GM12875 (cell line): Measurements from ENCODE around the gene CLK4.

Experiments
- H3K4me3 ChIP-seq: one replicate; pipeline ENCODE4 v1.5.1; 2011; ENCODE audit warnings: low read depth, low read length, control low read depth
- TF ChIP-seq, protein P1 (sequence below): IDR thresholded peaks from 2 replicates; pipeline ENCODE4 v1.5.1; 2011; ENCODE audit warnings: low read depth, mild to moderate bottlenecking, control low read depth, inconsistent platforms, low read length, moderate library complexity, borderline replicate concordance; ENCODE audit not compliant: insufficient read depth

CLK4 gene

DNA sequence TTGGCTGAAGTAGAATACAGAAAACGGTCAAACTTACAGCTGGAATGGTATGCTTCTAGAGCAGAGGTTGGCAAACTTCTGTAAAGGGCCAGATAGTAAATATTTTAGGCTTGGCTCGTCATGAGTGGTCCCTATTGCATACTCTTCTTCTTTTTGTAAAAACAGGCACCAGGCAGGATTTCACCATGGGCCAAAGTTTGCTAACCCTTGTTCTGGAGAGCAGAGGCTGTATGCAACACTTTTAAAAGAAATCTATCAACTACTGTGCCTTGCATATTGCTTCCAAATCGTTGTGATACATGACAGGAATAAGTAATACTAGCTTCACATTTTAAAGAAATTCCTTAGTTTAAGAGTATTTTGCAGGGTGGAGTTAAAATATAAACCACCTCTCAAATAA is 21.1 kb downstream of the CLK4 start:
- TF ChIP-seq, protein P1, sequence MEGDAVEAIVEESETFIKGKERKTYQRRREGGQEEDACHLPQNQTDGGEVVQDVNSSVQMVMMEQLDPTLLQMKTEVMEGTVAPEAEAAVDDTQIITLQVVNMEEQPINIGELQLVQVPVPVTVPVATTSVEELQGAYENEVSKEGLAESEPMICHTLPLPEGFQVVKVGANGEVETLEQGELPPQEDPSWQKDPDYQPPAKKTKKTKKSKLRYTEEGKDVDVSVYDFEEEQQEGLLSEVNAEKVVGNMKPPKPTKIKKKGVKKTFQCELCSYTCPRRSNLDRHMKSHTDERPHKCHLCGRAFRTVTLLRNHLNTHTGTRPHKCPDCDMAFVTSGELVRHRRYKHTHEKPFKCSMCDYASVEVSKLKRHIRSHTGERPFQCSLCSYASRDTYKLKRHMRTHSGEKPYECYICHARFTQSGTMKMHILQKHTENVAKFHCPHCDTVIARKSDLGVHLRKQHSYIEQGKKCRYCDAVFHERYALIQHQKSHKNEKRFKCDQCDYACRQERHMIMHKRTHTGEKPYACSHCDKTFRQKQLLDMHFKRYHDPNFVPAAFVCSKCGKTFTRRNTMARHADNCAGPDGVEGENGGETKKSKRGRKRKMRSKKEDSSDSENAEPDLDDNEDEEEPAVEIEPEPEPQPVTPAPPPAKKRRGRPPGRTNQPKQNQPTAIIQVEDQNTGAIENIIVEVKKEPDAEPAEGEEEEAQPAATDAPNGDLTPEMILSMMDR: no peak

DNA sequence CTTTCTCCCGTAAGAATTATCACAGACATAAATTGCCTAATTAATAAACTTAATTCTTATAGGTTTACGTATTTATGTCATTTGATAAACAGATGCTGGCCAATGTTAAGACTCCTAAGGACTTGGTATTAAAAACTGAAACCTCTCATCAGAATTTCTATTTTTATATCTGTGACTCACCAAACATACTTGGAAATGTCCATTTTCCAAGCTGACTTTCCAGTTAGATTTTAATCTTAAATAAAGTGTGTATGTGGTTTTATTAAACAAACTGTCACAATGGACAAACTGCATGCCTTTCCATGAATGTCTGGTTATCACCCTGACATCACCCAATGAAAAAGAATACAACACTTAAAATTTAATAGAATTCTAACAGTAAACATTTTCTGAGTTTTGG is 24.1 kb downstream of the CLK4 start:
- H3K4me3 ChIP-seq: no peak overlapping the region
- TF ChIP-seq, protein P1: no peak

More for the DNA sequence above, 21.1 kb downstream of the CLK4 start:
- no peak overlapping the region for H3K4me3 ChIP-seq

DNA sequence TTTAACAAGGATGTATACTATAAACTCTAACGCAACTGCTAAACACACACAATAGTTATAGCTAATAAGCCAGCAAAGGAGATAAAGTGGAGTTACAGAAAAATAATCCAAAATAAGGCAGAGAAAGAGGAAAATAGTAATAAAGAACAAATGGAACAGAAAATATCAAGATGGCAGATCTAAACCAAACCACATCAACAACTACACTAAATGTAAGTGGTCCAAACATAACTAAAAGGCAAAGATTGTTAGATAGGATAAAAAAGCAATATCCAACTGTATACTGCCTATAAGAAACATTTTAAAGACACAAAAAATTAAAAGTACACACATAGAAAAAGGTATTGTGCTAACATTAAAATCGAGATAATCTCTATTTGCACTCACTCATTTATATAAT is 31.1 kb downstream of the CLK4 start:
- TF ChIP-seq, protein P1: no peak
- no peak overlapping the region for H3K4me3 ChIP-seq

DNA sequence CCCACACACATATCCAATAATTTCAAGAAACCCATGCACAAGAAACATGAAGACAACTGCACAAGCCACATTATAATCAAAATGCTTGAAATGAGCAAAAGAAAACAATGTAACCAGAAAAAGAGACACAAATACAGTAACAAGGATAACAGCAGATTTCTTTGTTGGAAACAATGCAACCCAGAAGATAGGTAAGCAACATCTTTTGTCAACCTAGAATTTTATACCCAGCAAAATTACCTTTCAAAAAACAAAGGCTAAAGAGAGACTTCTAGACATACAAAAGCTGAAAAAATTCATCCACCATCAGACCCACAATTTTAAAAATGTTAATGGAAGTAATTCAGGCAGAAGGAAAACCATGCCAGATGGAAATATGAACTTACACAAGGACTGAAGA is 31.7 kb downstream of the CLK4 start:
- TF ChIP-seq, protein P1: no peak
- H3K4me3 ChIP-seq: no peak overlapping the region

DNA sequence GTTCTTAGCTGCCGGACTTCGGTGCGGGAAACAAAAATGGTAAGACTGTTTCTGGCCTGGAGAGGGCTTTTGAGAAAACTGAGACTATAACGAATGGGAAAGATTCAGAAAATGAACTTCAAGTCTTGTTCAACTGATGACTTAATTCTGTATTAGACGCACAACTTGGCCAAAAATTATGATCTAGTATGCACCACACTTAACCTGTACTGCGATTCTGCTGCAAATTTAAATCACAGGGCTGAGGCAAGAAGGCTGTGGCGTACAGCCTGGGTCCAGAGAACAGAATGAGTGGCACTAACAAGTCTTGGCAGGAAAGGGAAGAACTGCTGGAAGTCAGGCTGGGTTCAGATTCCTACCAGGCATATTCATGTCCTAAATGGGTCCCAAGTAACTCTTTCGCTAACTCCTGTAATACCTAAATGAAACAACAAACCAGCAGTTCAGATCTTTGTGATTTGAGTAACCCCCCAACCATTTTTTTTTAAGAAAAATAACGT is 35.9 kb downstream of the CLK4 start:
- H3K4me3 ChIP-seq: no peak overlapping the region
- TF ChIP-seq, protein P1: no peak

DNA sequence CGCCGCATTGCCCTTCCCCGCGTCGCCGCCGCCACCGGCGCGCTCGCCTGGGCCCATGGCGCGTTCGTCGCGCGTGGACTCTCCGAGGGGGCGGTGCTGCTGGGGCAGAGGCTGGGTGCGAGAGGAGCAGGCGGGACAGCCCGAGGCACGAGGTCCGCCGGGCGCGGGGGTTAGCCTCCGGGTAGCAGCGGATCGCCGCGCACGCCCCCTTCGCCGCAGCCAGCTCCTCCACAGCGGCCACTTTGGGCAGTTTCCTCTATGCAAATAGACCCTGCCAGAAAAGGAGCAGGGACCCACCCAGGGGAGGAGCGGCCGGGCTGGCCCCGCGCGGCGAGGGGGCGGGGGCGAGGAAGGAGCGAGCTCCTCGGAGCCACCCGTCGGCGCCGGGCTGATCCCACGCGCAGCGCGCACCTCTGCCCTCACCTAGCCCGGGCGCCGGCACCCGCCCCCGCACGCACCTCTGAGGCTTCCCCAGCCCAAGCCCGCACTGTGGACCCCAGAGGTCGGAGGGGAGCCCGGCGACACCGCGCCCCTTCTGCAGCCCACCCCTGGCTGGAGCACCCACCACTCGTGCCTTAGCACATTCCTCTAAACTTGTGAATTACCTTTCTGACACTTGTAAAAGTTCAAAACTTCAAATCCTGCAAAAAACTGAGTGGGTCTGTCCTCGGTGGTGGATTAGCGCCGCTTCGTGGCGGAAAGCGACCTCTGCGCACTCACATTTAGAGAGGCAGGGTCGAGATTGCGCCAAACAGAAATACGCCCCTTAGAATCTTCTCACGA is 36.5 kb downstream of the CLK4 start, which contains the start of gene COL23A1:
Gene COL23A1 (minus strand): TSS at position 253 of the 783 bp plus-strand sequence.
- TF ChIP-seq, protein P1: peak; percentile 12; the same call in 1 of the 2 replicates
- no peak within 1 kb of the TSS for H3K4me3 ChIP-seq
